B cell (primary cell): ENCODE measurements around the gene GSTM5.

Source experiments
- CTCF ChIP-seq: fragments of 200-600 bp; IDR thresholded peaks from one replicate; pipeline ENCODE4 v1.8.0; 2022; ENCODE audit warnings: antibody characterized with exemption, mild to moderate bottlenecking
- EZH2 ChIP-seq: IDR thresholded peaks from 2 replicates; pipeline ENCODE4 v1.6.1; 2012; ENCODE audit warnings: borderline replicate concordance, low read depth, mild to moderate bottlenecking, moderate library complexity, low read length; ENCODE audit not compliant: insufficient read depth, poor library complexity, severe bottlenecking

- TF ChIP-seq CTCF (no peak), EZH2 (no peak)
Measured at GRCh38 chr1:109721971-109722370, 9.9 kb downstream of the GSTM5 start.
